Ishikawa (cell line): Measurements from ENCODE around the gene ABHD12.

Experiments
- CEBPB ChIP-seq: IDR thresholded peaks from 2 replicates; pipeline ENCODE4 v1.6.1; 2012
- CREB1 ChIP-seq: IDR thresholded peaks from 2 replicates; pipeline ENCODE4 v1.6.1; 2012; ENCODE audit warnings: low read depth
- EGR1 ChIP-seq: IDR thresholded peaks from 2 replicates; pipeline ENCODE4 v1.6.1; 2012
- EP300 ChIP-seq: IDR thresholded peaks from 2 replicates; pipeline ENCODE4 v1.6.1; 2012; ENCODE audit warnings: borderline replicate concordance
- FOXM1 ChIP-seq: IDR thresholded peaks from 2 replicates; pipeline ENCODE4 v1.6.1; 2012; ENCODE audit warnings: low read depth, borderline replicate concordance
- MAX ChIP-seq: IDR thresholded peaks from 2 replicates; pipeline ENCODE4 v1.6.1; 2012
- NFIC ChIP-seq: IDR thresholded peaks from 2 replicates; pipeline ENCODE4 v1.6.1; 2012
- RAD21 ChIP-seq: IDR thresholded peaks from 2 replicates; pipeline ENCODE4 v1.6.1; 2012; ENCODE audit warnings: low read depth
- TAF1 ChIP-seq: IDR thresholded peaks from 2 replicates; pipeline ENCODE4 v1.6.1; 2012; ENCODE audit warnings: low read depth, mild to moderate bottlenecking
- TCF12 ChIP-seq: IDR thresholded peaks from 2 replicates; pipeline ENCODE4 v1.6.1; 2012; ENCODE audit warnings: low read depth
- TEAD4 ChIP-seq: IDR thresholded peaks from 2 replicates; pipeline ENCODE4 v1.6.1; 2012
- YY1 ChIP-seq: IDR thresholded peaks from 2 replicates; pipeline ENCODE4 v1.6.1; 2012; ENCODE audit warnings: low read depth
- ZBTB7A ChIP-seq: IDR thresholded peaks from 2 replicates; pipeline ENCODE4 v1.6.1; 2012; ENCODE audit warnings: low read depth
- TF ChIP-seq, protein P1 (sequence below): IDR thresholded peaks from 2 replicates; pipeline ENCODE4 v1.6.1; 2012; ENCODE audit warnings: low read depth, mild to moderate bottlenecking
- TF ChIP-seq, protein P2 (sequence below): IDR thresholded peaks from 2 replicates; pipeline ENCODE4 v1.6.1; 2012

ABHD12 gene

GRCh38 chr20:25356271-25356933, 34.2 kb downstream of the ABHD12 start:
- TF ChIP-seq, protein P1, sequence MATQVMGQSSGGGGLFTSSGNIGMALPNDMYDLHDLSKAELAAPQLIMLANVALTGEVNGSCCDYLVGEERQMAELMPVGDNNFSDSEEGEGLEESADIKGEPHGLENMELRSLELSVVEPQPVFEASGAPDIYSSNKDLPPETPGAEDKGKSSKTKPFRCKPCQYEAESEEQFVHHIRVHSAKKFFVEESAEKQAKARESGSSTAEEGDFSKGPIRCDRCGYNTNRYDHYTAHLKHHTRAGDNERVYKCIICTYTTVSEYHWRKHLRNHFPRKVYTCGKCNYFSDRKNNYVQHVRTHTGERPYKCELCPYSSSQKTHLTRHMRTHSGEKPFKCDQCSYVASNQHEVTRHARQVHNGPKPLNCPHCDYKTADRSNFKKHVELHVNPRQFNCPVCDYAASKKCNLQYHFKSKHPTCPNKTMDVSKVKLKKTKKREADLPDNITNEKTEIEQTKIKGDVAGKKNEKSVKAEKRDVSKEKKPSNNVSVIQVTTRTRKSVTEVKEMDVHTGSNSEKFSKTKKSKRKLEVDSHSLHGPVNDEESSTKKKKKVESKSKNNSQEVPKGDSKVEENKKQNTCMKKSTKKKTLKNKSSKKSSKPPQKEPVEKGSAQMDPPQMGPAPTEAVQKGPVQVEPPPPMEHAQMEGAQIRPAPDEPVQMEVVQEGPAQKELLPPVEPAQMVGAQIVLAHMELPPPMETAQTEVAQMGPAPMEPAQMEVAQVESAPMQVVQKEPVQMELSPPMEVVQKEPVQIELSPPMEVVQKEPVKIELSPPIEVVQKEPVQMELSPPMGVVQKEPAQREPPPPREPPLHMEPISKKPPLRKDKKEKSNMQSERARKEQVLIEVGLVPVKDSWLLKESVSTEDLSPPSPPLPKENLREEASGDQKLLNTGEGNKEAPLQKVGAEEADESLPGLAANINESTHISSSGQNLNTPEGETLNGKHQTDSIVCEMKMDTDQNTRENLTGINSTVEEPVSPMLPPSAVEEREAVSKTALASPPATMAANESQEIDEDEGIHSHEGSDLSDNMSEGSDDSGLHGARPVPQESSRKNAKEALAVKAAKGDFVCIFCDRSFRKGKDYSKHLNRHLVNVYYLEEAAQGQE, result no peak
- TF ChIP-seq YY1 (no peak), FOXM1 (no peak), RAD21 (no peak), EGR1 (no peak), TAF1 (no peak), EP300 (no peak), ZBTB7A (no peak), TEAD4 (no peak), CEBPB (no peak), TCF12 (no peak), MAX (no peak)
- TF ChIP-seq, protein P2, sequence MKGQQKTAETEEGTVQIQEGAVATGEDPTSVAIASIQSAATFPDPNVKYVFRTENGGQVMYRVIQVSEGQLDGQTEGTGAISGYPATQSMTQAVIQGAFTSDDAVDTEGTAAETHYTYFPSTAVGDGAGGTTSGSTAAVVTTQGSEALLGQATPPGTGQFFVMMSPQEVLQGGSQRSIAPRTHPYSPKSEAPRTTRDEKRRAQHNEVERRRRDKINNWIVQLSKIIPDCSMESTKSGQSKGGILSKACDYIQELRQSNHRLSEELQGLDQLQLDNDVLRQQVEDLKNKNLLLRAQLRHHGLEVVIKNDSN, result no peak

- TF ChIP-seq YY1, result no peak
- no peak for TF ChIP-seq NFIC
- TF ChIP-seq MAX, result no peak
- TF ChIP-seq, protein P2, result no peak
- no peak for TF ChIP-seq CEBPB
- no peak for TF ChIP-seq TAF1
- no peak for TF ChIP-seq TCF12
- no peak for TF ChIP-seq ZBTB7A
- no peak for TF ChIP-seq FOXM1
- TF ChIP-seq, protein P1, result no peak
- TF ChIP-seq RAD21, result no peak
- no peak for TF ChIP-seq EP300
- no peak for TF ChIP-seq EGR1
- no peak for TF ChIP-seq CREB1
- no peak for TF ChIP-seq TEAD4
Observed at GRCh38 chr20:25355866-25356265, 34.8 kb downstream of the ABHD12 start.

DNA sequence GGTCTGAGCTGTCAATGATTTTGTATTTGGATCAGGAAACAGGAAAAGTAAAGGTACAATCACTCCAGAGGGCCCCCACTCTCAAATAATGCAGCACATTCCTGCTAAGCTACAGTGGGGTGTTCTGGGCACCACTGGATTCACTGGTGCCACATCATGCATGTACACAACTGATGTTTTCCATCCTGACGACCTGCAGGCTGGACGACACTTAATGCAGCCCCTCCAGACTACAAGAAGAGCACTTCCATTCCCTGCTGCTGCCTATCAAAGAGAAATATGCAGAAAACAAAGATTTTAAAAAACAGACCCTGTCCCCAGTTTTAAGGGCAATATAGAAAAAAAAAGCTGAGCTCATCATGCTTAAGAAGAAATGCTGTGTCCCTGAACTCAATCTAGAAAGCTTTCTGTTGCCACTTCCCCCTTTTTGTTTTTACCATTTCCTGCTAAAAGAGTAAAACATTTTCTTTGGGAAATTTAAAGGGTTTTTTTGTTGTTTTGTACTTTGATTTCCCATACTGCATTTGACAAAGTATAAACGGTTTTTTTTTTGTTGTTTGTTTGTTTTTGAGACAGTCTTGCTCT, 35.5 kb downstream of the ABHD12 start:
- TF ChIP-seq YY1, result no peak
- TF ChIP-seq, protein P1, result no peak
- no peak for TF ChIP-seq TCF12
- no peak for TF ChIP-seq ZBTB7A
- TF ChIP-seq, protein P2, result no peak
- TF ChIP-seq FOXM1, result no peak
